Colonic mucosa (tissue), 4 donors: Measurements from ENCODE around the gene ADAD2. TPM values are rescaled to one million over a fixed set of nuclear protein-coding genes. Genes with fewer than 3 reads are reported as not detected.

Experiments used
- DNase-seq: peaks from one replicate; pipeline ENCODE4 v3.0.0-alpha.2; 2020
- H3K27ac ChIP-seq: fragments of 200-600 bp; one replicate; pipeline ENCODE4 v1.8.0; 2021
- H3K27me3 ChIP-seq: fragments of 200-600 bp; one replicate; pipeline ENCODE4 v1.8.0; 2021
- H3K36me3 ChIP-seq: fragments of 200-600 bp; one replicate; pipeline ENCODE4 v1.8.0; 2021
- H3K4me1 ChIP-seq: fragments of 200-600 bp; one replicate; pipeline ENCODE4 v1.8.0; 2021; ENCODE audit warnings: mild to moderate bottlenecking
- H3K4me3 ChIP-seq: fragments of 200-600 bp; one replicate; pipeline ENCODE4 v1.8.0; 2021
- H3K9ac ChIP-seq, 2 donors: one replicate each; pipeline ENCODE4 v1.7.0; 2013; ENCODE audit warnings: control low read depth in 2 of 2, low read depth in 2 of 2, low read length in 2 of 2
- H3K9me3 ChIP-seq: fragments of 200-600 bp; one replicate; pipeline ENCODE4 v1.8.0; 2021
- CTCF ChIP-seq: fragments of 200-600 bp; IDR thresholded peaks from one replicate; pipeline ENCODE4 v1.8.0; 2022; ENCODE audit warnings: antibody characterized with exemption, mild to moderate bottlenecking
- intact Hi-C: fragments of 100-400 bp; cut with DNase I; formaldehyde crosslinking; loops from one replicate; pipeline ENCODE4 v1.14.1; 2022
- total RNA-seq, 2 donors: library from RNA; stranded (reverse); fragmentation: NEBNext Ultra II Directional in 1 of 2; extraction: Animal tissue kit (Norgen Biotek cat#: 25700) in 1 of 2; gene quantifications; one replicate each; pipeline ENCODE4 v1.2.1, GENCODE V29; 2021
- donor health status: healthy.
- donor health status: DM: no; HTN: no; CAD: no.
- donor health status: DM: no; HTN: no; CAD: no.

The ADAD2 gene
- total RNA-seq, 2 donors from 2014 or later = not detected

GRCh38 chr16:84207251-84207650 lies 16.3 kb downstream of the ADAD2 start:
- Histone ChIP-seq H3K9me3 (no peaks in the 10 kb centered on the region), H3K4me1 (no peaks in the 10 kb centered on the region), H3K27me3 (no peaks in the 10 kb centered on the region), H3K27ac (no peak overlapping the region), H3K36me3 (no peaks in the 10 kb centered on the region), H3K9ac (no peak overlapping the region), H3K4me3 (no peak overlapping the region)
- DNase-seq = no peak
- intact Hi-C loops = no loop called here
- TF ChIP-seq CTCF = no peak

DNA sequence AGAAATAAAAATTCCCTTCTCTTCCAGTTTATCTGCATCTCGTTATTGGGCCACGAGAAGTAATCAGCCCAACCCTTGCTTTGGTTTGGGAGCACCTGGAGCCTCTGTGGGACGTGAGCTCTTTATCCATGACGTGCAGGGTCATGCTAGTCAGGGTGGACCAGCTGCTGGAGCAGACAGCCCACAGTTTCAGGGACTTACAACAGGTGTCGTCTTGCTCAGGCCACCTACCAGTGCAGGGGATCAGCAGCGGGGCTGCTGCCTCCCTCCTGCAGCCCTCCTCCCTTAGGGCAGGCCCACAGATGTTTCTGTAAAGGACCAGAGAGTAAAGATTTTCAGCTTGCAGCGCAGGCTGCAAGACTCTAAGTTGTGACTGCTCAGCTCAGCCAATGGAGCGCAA lies 16.9 kb downstream of the ADAD2 start:
- DNase-seq = no peak
- no peak for TF ChIP-seq CTCF
- H3K27me3 ChIP-seq = no peaks in the 10 kb centered on the region
- H3K27ac ChIP-seq = no peak overlapping the region
- no peaks in the 10 kb centered on the region for H3K9me3 ChIP-seq
- no peaks in the 10 kb centered on the region for H3K4me1 ChIP-seq
- no peak overlapping the region for H3K9ac ChIP-seq
- intact Hi-C loops = no loop called here
- H3K36me3 ChIP-seq = no peaks in the 10 kb centered on the region
- no peak overlapping the region for H3K4me3 ChIP-seq

DNA sequence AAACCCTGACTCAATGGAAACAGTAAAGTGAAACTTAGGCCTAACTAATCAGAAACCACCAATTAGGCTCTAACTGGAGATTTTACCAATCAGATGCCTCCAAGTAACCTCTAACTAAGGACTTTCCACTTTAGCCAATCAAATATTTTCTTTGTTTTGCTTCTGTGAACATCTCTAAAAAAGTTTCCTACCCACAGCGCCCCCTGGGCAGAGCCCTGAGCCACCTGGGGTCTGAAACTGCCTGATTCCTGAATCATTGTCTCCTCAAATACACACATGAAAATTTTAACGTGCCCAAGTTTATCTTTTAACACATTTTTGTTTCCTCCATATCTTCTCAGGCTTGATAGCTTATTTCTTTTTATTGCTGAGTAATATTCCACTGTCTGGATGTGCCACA lies 19.0 kb downstream of the ADAD2 start:
- Histone ChIP-seq H3K27me3 (no peaks in the 10 kb centered on the region), H3K9ac (no peak overlapping the region), H3K9me3 (no peaks in the 10 kb centered on the region), H3K27ac (no peak overlapping the region), H3K4me3 (no peak overlapping the region), H3K4me1 (no peaks in the 10 kb centered on the region), H3K36me3 (no peaks in the 10 kb centered on the region)
- intact Hi-C loops = no loop called here
- DNase-seq = no peak
- no peak for TF ChIP-seq CTCF

GRCh38 chr16:84212154-84212553 lies 21.2 kb downstream of the ADAD2 start:
- H3K36me3 ChIP-seq = no peaks in the 10 kb centered on the region
- H3K9ac ChIP-seq = no peak overlapping the region
- H3K27ac ChIP-seq = no peak overlapping the region
- H3K4me3 ChIP-seq = no peak overlapping the region
- no peaks in the 10 kb centered on the region for H3K4me1 ChIP-seq
- no peaks in the 10 kb centered on the region for H3K27me3 ChIP-seq
- no peaks in the 10 kb centered on the region for H3K9me3 ChIP-seq
- TF ChIP-seq CTCF = no peak
- intact Hi-C loops = no loop called here
- no peak for DNase-seq

DNA sequence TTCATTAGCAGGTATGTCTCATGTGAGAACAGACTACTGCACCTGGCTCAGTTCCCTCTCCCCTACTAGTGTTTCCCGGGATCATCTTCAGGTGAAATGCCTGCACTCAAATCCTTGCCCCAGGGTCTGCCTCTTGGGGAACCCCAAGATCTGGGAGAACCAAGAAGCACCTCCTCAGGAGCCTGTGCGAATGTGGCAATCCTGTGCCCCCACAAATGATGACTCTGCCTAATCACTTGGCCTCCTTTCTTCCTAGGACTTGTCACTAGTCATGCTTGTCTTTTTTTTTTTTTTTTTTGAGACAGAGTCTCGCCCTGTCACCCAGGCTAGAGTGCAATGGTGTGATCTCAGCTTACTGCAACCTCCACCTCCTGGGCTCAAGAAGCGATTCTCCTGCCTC lies 21.7 kb downstream of the ADAD2 start:
- Histone ChIP-seq H3K4me3 (no peak overlapping the region), H3K9me3 (no peaks in the 10 kb centered on the region), H3K36me3 (no peaks in the 10 kb centered on the region), H3K9ac (no peak overlapping the region), H3K4me1 (no peaks in the 10 kb centered on the region), H3K27ac (no peak overlapping the region), H3K27me3 (no peaks in the 10 kb centered on the region)
- DNase-seq = no peak
- intact Hi-C loops = no loop called here
- no peak for TF ChIP-seq CTCF
